ENCODE data around the gene STAB1.

DNA sequence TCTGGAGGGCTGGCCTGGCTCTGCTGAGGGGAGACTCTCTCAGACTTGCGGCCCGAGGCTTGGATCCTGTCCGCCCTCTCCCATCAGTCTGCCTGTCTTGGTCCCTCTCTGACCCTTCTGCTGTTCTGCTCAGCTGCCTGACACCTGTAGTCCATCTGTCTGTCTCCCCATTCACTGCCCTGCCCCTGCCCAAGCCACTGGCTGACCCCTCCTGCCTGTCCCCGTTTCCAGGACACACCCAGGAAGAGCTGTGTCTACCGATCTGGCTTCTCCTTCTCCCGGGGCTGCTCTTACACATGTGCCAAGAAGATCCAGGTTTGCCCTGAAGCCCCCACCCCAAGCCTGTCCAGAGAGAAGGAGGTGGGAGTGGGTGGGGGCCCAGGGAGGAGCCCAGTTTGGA lies 20.1 kb downstream of the STAB1 start:
- TF ChIP-seq CTCF (IDR thresholded peaks at IDR 0.05), result no peak
- no peak for TF ChIP-seq RCOR1 (IDR thresholded peaks at IDR 0.05; ENCODE audit: low read depth, low read length)
- TF ChIP-seq CHD2 (IDR thresholded peaks at IDR 0.05; ENCODE audit: low read length, partially characterized antibody), result no peak
- TF ChIP-seq POLR2A (IDR thresholded peaks at IDR 0.05; ENCODE audit: low read length), result no peak
